WERI-Rb-1 (cell line): ENCODE measurements around the gene DPM2.

Experiments used
- DNase-seq: peaks from one replicate; pipeline ENCODE4 v3.0.0-alpha.2; 2020
- H3K27ac ChIP-seq: fragments of 250-450 bp; sonication (Bioruptor Pico); 2 replicates; pipeline ENCODE4 v1.5.1; 2020; ENCODE audit warnings: mild to moderate bottlenecking, moderate library complexity
- H3K27me3 ChIP-seq: fragments of 250-450 bp; sonication (Bioruptor Pico); 2 replicates; pipeline ENCODE4 v1.5.1; 2021; ENCODE audit warnings: mild to moderate bottlenecking, low read depth, moderate library complexity; ENCODE audit not compliant: insufficient read depth, severe bottlenecking
- H3K36me3 ChIP-seq: fragments of 250-450 bp; sonication (Bioruptor Pico); 2 replicates; pipeline ENCODE4 v1.5.1; 2020; ENCODE audit warnings: mild to moderate bottlenecking, moderate library complexity
- H3K4me3 ChIP-seq: 2 replicates; pipeline ENCODE4 v1.5.1; 2011; ENCODE audit warnings: low read depth, mild to moderate bottlenecking, control low read depth, low read length
- H3K9me3 ChIP-seq: fragments of 250-450 bp; sonication (Bioruptor Pico); 2 replicates; pipeline ENCODE4 v1.5.1; 2021; ENCODE audit warnings: mild to moderate bottlenecking, moderate library complexity; ENCODE audit not compliant: severe bottlenecking
- CTCF ChIP-seq: IDR thresholded peaks from 2 replicates; pipeline ENCODE4 v1.5.1; 2011; ENCODE audit warnings: low read depth, mild to moderate bottlenecking, control low read depth, inconsistent platforms, low read length

Gene DPM2

DNA sequence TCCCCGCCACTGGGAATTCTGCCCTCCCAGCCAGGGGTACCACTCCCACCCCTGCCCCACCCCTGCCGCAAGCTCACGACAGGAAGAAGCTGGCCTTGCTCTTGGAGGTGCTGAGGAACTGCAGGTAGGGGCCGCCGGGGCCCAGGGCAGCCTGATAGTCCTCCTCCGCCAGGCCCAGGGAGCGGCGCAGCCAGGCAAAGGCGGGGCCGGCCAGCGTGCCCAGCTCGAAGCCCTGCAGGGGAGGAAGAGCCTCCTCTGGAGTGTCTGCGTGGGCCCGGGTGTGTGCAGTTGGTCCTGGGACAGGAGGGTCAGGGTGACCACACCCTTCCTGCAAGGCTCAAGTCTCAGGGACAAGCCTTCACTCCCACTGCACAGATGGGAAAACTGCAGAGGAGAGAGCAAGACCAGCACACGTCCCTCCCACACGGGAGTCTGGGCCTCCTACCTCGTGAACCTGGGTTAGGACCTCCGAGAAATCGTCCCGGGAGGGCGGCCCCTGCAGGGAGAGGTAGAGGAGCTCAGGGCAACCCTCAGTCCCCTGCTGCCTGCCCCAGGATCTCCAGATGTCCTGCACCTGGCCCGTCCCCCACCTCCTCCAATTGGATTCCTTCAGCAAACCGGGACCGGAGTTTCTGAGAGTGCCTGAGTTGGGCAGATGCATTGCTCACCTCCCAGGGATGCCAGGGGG lies 9.5 kb downstream of the DPM2 start:
- Histone ChIP-seq H3K27me3 (no peaks in the 10 kb centered on the region), H3K9me3 (no peaks in the 10 kb centered on the region), H3K36me3 (no peaks in the 10 kb centered on the region), H3K4me3 (no peak overlapping the region), H3K27ac (no peak overlapping the region)
- no peak for DNase-seq
- no peak for TF ChIP-seq CTCF

GRCh38 chr9:127927201-127927987 lies 10.3 kb downstream of the DPM2 start:
- no peak for TF ChIP-seq CTCF
- Histone ChIP-seq H3K27ac (no peak overlapping the region), H3K4me3 (no peak overlapping the region), H3K36me3 (no peaks in the 10 kb centered on the region), H3K27me3 (no peaks in the 10 kb centered on the region), H3K9me3 (no peaks in the 10 kb centered on the region)
- DNase-seq, result no peak

DNA sequence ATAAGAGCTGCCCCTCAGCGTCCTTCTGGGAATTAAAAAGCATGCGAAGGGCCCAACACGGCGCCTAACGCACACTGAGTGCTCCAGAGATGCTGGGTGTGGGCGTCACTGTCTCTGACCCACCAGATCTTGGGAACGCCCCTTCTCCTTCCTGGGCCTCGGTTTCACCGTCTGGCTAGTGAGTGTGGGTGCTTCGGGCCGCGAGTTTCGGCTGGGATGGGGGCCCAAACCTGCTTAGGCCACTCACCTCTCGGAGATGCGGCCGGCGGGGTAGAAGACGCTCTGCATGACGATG lies 10.8 kb downstream of the DPM2 start:
- Histone ChIP-seq H3K27ac (no peak overlapping the region), H3K27me3 (peaks cover under 1% of the 10 kb centered on the region), H3K4me3 (no peak overlapping the region), H3K9me3 (no peaks in the 10 kb centered on the region), H3K36me3 (no peaks in the 10 kb centered on the region)
- no peak for DNase-seq
- TF ChIP-seq CTCF, result no peak

DNA sequence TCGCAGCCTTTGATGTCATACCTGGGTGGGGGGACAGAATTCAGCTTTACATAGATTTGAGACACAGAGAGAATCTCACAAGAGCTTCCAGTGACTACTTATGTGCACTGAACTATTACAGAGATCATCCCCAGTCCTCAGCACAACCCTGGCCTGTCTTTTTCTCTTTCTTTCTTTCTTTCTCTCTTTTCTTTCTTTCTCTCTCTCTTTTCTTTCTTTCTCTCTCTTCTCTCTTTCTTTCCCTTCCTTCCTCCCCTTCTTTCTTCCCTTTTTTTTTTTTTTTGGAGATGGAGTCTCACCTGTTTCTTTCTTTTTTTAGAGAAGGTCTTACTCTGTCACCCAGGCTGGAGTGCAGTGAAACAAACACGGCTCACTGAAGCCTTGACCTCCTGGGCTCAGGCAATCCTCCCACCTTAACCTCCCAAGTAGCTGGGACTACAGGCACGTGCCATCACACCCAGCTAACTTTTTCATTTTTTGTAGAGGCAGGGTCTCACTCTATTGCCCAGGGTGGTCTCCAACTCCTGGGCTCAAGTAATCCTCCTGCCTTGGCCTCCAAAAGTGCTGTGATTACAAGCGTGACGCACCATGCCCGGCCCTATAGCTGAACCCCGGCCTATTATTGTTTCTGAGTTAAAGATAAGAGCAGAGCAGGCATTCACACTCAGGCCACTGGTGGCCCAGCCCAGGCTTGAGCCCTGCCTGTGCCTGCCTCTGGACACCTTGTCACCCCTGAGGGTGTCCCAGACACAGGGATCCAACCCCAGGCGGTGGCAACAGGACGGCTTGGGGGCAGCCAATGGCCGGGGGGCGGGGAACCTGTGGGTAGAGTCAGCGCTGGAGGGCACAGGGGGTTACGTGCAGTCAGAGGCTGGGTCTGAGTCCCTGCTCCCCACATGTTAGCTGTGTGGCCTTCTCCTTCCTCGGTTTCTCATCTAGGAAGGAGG lies 11.4 kb downstream of the DPM2 start:
- H3K27me3 ChIP-seq, result peaks cover 3% of the 10 kb centered on the region
- TF ChIP-seq CTCF, result no peak
- H3K9me3 ChIP-seq, result no peaks in the 10 kb centered on the region
- H3K36me3 ChIP-seq, result no peaks in the 10 kb centered on the region
- H3K4me3 ChIP-seq, result no peak overlapping the region
- no peak overlapping the region for H3K27ac ChIP-seq
- DNase-seq, result no peak

DNA sequence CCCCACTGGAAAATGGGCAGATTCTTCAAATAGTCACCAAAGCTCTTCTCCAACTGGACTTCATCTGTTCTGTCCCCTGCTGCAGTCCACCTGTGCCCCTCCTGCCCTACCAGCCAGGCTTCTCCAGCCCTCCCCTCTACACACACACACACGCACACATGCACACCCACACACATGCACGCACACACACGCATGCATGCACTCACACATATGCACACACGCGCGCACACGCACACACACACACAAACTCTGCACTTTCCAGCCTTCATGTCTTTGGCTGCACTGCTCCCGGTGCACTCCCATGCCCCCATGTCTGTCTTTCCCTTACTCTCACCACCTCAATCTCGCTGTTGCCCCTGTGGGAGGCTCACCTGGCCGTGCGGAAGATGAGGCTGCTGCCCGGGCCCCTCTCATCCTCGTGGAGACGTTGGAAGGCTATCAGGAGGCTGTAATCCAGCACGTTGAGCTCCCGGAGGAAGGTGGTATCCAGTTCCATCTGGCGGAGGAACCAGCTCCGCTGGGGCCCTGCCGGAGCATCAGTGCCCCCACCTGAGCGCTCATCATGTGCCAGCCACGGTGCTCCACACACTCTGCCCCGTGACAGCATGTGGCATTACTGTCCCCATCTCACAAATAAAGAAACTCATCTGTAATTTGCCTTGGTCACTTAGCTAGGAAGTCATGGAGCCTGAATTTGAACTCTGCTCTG lies 12.8 kb downstream of the DPM2 start:
- H3K27ac ChIP-seq, result no peak overlapping the region
- 0 out of 2 replicates have a peak, but pooled peaks have one; percentile 2 for TF ChIP-seq CTCF
- no peak for DNase-seq
- H3K27me3 ChIP-seq, result peaks cover 3% of the 10 kb centered on the region
- no peaks in the 10 kb centered on the region for H3K36me3 ChIP-seq
- H3K9me3 ChIP-seq, result no peaks in the 10 kb centered on the region
- no peak overlapping the region for H3K4me3 ChIP-seq
